ENCODE data around the gene MYO15B. TPM values are rescaled to one million over a fixed set of nuclear protein-coding genes. Genes with fewer than 3 reads are reported as not detected.

Gene MYO15B
- total and polyA plus RNA-seq, 2 of the 13 experiments (the other 11 are each of a cell fraction or from before 2014, with no cell fraction given): 2.8 to 8.1 TPM

DNA sequence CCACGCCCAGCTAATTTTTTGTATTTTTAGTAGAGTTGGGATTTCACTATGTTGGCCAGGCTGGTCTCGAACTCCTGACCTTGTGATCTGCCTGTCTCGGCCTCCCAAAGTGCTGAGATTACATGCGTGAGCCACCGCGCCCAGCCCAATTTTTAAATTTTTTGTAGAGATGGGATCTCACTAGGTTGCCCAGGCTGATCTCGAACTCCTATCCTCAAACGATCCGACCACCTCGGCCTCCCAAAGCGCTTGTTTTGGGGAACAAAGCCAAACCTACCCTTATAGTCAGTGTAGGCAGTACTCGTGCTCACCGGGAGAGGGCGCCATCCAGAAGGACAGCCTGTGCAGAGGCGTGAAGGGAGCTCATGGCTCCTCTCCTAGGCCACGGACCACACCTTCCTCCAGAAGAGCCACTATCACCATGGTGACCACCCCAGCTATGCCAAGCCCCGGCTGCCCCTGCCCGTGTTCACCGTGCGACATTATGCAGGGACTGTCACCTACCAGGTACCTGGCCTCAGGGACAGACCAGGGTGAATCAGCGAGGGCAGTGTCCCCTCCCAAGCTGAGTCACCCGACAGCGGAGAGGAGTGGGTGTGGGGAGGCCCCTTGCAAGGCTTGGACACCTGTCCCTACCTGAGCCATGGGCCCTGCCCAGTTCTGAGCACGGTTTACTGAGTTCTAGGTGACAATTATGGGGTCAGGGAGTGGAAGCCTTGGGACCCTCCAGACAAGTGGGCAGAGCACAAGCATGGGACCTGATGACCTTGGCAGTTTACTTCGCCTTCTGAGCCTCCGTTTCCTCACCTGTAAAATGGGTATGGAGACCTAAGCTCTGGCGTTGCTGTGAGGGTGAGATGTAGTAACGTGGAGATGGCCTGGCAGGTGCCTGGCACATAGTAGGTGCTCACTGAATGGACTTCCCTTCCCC lies 13.7 kb downstream of the MYO15B start (continued):
- no peak for TF ChIP-seq RBM39 (IDR thresholded peaks at IDR 0.05; ENCODE audit: low read depth, low read length, poor library complexity, severe bottlenecking)
- TF ChIP-seq IKZF4 (CRISPR knock-in tag; IDR thresholded peaks at IDR 0.05; ENCODE audit: borderline replicate concordance, low read depth, not compliant biosample characterization): no peak
- TF ChIP-seq ZMAT3 (CRISPR knock-in tag; conservative IDR thresholded peaks at IDR 0.05): no peak
- no peak for TF ChIP-seq ZNF501 (CRISPR knock-in tag; IDR thresholded peaks at IDR 0.05)
- TF ChIP-seq JUNB (CRISPR knock-in tag; IDR thresholded peaks at IDR 0.05; ENCODE audit: borderline replicate concordance): peak; percentile 56; the same call in 1 of the 2 replicates
- TF ChIP-seq RBM22 (optimal IDR thresholded peaks at IDR 0.05; ENCODE audit: low read length): no peak
- TF ChIP-seq SP1 (IDR thresholded peaks at IDR 0.05): no peak
- TF ChIP-seq SP1 (CRISPR knock-in tag; IDR thresholded peaks at IDR 0.05): no peak
- no peak for TF ChIP-seq MED1 (CRISPR knock-in tag; IDR thresholded peaks at IDR 0.05)
- TF ChIP-seq, protein P1, sequence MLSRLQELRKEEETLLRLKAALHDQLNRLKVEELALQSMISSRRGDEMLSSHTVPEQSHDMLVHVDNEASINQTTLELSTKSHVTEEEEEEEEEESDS (CRISPR knock-in tag; IDR thresholded peaks at IDR 0.05; ENCODE audit: borderline replicate concordance): no peak
- TF ChIP-seq ZNF790 (CRISPR knock-in tag; IDR thresholded peaks at IDR 0.05; ENCODE audit: borderline replicate concordance): no peak
- TF ChIP-seq, protein P2, sequence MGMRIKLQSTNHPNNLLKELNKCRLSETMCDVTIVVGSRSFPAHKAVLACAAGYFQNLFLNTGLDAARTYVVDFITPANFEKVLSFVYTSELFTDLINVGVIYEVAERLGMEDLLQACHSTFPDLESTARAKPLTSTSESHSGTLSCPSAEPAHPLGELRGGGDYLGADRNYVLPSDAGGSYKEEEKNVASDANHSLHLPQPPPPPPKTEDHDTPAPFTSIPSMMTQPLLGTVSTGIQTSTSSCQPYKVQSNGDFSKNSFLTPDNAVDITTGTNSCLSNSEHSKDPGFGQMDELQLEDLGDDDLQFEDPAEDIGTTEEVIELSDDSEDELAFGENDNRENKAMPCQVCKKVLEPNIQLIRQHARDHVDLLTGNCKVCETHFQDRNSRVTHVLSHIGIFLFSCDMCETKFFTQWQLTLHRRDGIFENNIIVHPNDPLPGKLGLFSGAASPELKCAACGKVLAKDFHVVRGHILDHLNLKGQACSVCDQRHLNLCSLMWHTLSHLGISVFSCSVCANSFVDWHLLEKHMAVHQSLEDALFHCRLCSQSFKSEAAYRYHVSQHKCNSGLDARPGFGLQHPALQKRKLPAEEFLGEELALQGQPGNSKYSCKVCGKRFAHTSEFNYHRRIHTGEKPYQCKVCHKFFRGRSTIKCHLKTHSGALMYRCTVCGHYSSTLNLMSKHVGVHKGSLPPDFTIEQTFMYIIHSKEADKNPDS (CRISPR knock-in tag; IDR thresholded peaks at IDR 0.05): no peak
- TF ChIP-seq SOX6 (IDR thresholded peaks at IDR 0.05): no peak
- TF ChIP-seq SOX6 (CRISPR knock-in tag; IDR thresholded peaks at IDR 0.05): peak; percentile 32; the same call in 1 of the 2 replicates
- TF ChIP-seq SMC3 (IDR thresholded peaks at IDR 0.05; ENCODE audit: low read length): peak; percentile 83
- TF ChIP-seq, protein P3, sequence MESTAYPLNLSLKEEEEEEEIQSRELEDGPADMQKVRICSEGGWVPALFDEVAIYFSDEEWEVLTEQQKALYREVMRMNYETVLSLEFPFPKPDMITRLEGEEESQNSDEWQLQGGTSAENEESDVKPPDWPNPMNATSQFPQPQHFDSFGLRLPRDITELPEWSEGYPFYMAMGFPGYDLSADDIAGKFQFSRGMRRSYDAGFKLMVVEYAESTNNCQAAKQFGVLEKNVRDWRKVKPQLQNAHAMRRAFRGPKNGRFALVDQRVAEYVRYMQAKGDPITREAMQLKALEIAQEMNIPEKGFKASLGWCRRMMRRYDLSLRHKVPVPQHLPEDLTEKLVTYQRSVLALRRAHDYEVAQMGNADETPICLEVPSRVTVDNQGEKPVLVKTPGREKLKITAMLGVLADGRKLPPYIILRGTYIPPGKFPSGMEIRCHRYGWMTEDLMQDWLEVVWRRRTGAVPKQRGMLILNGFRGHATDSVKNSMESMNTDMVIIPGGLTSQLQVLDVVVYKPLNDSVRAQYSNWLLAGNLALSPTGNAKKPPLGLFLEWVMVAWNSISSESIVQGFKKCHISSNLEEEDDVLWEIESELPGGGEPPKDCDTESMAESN (CRISPR knock-in tag; conservative IDR thresholded peaks at IDR 0.05): no peak
- TF ChIP-seq DNMT3B (CRISPR knock-in tag; conservative IDR thresholded peaks at IDR 0.05): no peak
- no peak for TF ChIP-seq ZNF138 (CRISPR knock-in tag; IDR thresholded peaks at IDR 0.05; ENCODE audit: low read depth)
- TF ChIP-seq TCF12 (IDR thresholded peaks at IDR 0.05): no peak
- TF ChIP-seq TCF12 (CRISPR knock-in tag; IDR thresholded peaks at IDR 0.05): no peak
- no peak for TF ChIP-seq ISL2 (CRISPR knock-in tag; IDR thresholded peaks at IDR 0.05)
- TF ChIP-seq CCDC6 (CRISPR knock-in tag; IDR thresholded peaks at IDR 0.05): no peak
- no peak for TF ChIP-seq CREM (IDR thresholded peaks at IDR 0.05)
- TF ChIP-seq CREM (CRISPR knock-in tag; IDR thresholded peaks at IDR 0.05): no peak
- TF ChIP-seq, protein P4, sequence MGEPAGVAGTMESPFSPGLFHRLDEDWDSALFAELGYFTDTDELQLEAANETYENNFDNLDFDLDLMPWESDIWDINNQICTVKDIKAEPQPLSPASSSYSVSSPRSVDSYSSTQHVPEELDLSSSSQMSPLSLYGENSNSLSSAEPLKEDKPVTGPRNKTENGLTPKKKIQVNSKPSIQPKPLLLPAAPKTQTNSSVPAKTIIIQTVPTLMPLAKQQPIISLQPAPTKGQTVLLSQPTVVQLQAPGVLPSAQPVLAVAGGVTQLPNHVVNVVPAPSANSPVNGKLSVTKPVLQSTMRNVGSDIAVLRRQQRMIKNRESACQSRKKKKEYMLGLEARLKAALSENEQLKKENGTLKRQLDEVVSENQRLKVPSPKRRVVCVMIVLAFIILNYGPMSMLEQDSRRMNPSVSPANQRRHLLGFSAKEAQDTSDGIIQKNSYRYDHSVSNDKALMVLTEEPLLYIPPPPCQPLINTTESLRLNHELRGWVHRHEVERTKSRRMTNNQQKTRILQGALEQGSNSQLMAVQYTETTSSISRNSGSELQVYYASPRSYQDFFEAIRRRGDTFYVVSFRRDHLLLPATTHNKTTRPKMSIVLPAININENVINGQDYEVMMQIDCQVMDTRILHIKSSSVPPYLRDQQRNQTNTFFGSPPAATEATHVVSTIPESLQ (CRISPR knock-in tag; conservative IDR thresholded peaks at IDR 0.05): no peak
- TF ChIP-seq ZNF749 (CRISPR knock-in tag; IDR thresholded peaks at IDR 0.05; ENCODE audit: borderline replicate concordance): no peak

All from HepG2 (cell line).